BE2C (cell line): ENCODE data around the gene EFCAB11.
"Not testable (repeated sequence)": the region's sequence is repeated elsewhere in the genome, so short reads cannot be mapped to it uniquely, and the experiment has no call there.

Experiments used
- DNase-seq: peaks from one replicate; pipeline ENCODE4 v3.0.0-alpha.2; 2020
- H3K27me3 ChIP-seq: fragments of 250-450 bp; sonication (Bioruptor Pico); 2 replicates; pipeline ENCODE4 v1.5.1; 2020; ENCODE audit warnings: mild to moderate bottlenecking
- H3K36me3 ChIP-seq: fragments of 250-450 bp; sonication (Bioruptor Pico); 2 replicates; pipeline ENCODE4 v1.5.1; 2020; ENCODE audit warnings: mild to moderate bottlenecking
- H3K4me1 ChIP-seq: fragments of 250-450 bp; sonication (Bioruptor Pico); 2 replicates; pipeline ENCODE4 v1.5.1; 2020
- H3K4me3 ChIP-seq: 2 replicates; pipeline ENCODE4 v1.5.1; 2011; ENCODE audit warnings: low read depth, low read length
- H3K9me3 ChIP-seq: fragments of 250-450 bp; sonication (Bioruptor Pico); 2 replicates; pipeline ENCODE4 v1.5.1; 2020
- TF ChIP-seq, protein P1 (sequence below): IDR thresholded peaks from 2 replicates; pipeline ENCODE4 v1.5.1; 2012; ENCODE audit warnings: mild to moderate bottlenecking, low read depth, low read length

The EFCAB11 gene

GRCh38 chr14:89884761-89885160, 69.8 kb downstream of the EFCAB11 start:
- no peaks in the 10 kb centered on the region for H3K4me1 ChIP-seq
- no peak overlapping the region for H3K4me3 ChIP-seq
- TF ChIP-seq, protein P1, sequence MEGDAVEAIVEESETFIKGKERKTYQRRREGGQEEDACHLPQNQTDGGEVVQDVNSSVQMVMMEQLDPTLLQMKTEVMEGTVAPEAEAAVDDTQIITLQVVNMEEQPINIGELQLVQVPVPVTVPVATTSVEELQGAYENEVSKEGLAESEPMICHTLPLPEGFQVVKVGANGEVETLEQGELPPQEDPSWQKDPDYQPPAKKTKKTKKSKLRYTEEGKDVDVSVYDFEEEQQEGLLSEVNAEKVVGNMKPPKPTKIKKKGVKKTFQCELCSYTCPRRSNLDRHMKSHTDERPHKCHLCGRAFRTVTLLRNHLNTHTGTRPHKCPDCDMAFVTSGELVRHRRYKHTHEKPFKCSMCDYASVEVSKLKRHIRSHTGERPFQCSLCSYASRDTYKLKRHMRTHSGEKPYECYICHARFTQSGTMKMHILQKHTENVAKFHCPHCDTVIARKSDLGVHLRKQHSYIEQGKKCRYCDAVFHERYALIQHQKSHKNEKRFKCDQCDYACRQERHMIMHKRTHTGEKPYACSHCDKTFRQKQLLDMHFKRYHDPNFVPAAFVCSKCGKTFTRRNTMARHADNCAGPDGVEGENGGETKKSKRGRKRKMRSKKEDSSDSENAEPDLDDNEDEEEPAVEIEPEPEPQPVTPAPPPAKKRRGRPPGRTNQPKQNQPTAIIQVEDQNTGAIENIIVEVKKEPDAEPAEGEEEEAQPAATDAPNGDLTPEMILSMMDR: no peak
- no peaks in the 10 kb centered on the region for H3K36me3 ChIP-seq
- DNase-seq: no peak
- H3K9me3 ChIP-seq: no peaks in the 10 kb centered on the region
- H3K27me3 ChIP-seq: no peaks in the 10 kb centered on the region

DNA sequence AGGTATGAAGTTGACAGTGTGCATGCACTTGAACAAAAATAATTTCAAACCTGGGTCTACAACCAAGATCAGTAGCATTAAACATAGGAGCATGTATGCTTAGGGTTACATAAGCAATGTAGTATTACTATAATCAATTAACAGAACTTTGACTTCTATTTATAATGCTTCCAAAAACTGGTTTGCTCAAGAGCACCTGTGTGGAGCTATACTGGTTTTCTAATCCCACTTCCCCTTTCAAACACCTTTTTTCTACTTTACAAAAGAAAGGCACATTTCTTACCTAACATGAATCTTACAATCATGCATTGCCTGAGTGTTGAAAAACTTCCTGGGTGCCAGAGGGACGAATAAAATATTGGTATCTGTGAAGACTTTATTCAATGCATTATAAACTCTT, 72.7 kb downstream of the EFCAB11 start:
- no peaks in the 10 kb centered on the region for H3K27me3 ChIP-seq
- H3K4me3 ChIP-seq: no peak overlapping the region

GRCh38 chr14:89874091-89874490, 80.4 kb downstream of the EFCAB11 start:
- not testable (repeated sequence) for H3K4me1 ChIP-seq, H3K36me3 ChIP-seq, H3K4me3 ChIP-seq, H3K9me3 ChIP-seq, H3K27me3 ChIP-seq, DNase-seq

More for the DNA sequence above, 72.7 kb downstream of the EFCAB11 start:
- H3K4me1 ChIP-seq: no peaks in the 10 kb centered on the region
- no peak for DNase-seq
- TF ChIP-seq, protein P1: no peak
- no peaks in the 10 kb centered on the region for H3K9me3 ChIP-seq
- H3K36me3 ChIP-seq: no peaks in the 10 kb centered on the region

DNA sequence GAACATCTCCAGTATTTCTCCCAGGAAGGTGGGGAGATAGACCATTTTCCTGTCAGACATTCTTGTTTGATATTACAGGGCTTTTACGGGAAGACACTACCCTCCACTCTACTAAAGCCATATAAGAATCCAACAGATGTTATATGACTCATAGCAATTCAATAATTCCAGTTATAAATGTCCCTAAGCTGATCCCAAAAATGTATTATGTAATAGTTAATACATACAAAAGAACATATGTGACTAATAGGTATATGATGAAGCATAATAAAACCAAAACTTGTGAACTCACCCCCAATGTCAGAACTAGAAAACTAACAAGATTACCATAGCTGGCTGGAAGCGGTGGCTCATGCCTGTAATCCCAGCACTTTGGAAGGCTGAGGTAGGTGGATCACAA, 84.2 kb downstream of the EFCAB11 start:
- Histone ChIP-seq H3K27me3 (no peaks in the 10 kb centered on the region), H3K4me3 (no peak overlapping the region), H3K4me1 (no peaks in the 10 kb centered on the region), H3K9me3 (no peaks in the 10 kb centered on the region), H3K36me3 (no peaks in the 10 kb centered on the region)
- no peak for DNase-seq
- TF ChIP-seq, protein P1: no peak

DNA sequence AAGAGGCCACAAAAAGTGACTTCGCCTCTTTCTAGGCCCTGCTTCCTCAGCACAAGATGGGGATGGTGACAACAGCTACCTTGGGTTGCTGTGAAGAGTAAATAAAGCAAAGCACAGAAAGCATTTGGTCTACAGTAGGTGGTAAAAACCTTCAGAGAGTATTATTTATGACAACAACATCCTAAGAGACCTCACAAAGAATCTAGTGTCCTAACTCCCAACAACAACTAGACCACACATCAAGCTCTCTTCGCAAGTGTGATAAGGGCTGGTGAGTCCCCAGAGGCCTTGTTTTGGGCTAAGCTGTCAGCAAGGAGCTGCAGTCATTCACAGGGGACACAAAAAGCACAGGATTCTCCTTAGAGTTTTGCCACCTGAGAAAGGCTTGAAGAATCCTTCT, 84.9 kb downstream of the EFCAB11 start:
- TF ChIP-seq, protein P1: no peak
- DNase-seq: no peak
- Histone ChIP-seq H3K4me1 (no peaks in the 10 kb centered on the region), H3K9me3 (no peaks in the 10 kb centered on the region), H3K4me3 (no peak overlapping the region), H3K36me3 (no peaks in the 10 kb centered on the region), H3K27me3 (no peaks in the 10 kb centered on the region)

DNA sequence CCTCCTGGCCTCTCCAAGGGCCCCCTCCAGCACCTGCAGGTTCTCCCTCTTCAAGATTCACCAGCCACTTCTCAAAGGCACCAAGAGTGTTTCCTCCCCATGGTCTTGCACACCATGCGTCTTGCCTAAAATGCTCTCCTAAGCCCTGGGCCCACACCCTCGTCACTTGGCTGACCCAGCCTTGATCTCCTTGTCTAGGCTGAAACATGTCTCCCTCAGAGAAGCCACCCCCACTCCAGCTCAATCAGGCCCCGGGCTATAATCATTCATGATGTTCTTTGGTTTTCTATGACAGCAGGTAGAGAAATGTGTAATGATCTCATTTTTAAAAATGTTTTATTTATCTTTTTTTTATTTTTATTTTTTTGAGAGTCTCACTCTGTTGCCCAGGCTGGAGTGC, 88.1 kb downstream of the EFCAB11 start:
- TF ChIP-seq, protein P1: no peak
- H3K4me3 ChIP-seq: no peak overlapping the region
- H3K36me3 ChIP-seq: no peaks in the 10 kb centered on the region
- DNase-seq: no peak
- no peaks in the 10 kb centered on the region for H3K27me3 ChIP-seq
- no peaks in the 10 kb centered on the region for H3K9me3 ChIP-seq
- H3K4me1 ChIP-seq: no peaks in the 10 kb centered on the region

GRCh38 chr14:89865153-89865552, 89.4 kb downstream of the EFCAB11 start:
- Histone ChIP-seq H3K4me3 (no peak overlapping the region), H3K27me3 (no peaks in the 10 kb centered on the region), H3K9me3 (no peaks in the 10 kb centered on the region), H3K36me3 (no peaks in the 10 kb centered on the region), H3K4me1 (no peaks in the 10 kb centered on the region)
- no peak for DNase-seq
- TF ChIP-seq, protein P1: no peak
